GM18519 (cell line): ENCODE data around the gene TOM1L2.
"Not testable (repeated sequence)": the region's sequence is repeated elsewhere in the genome, so short reads cannot be mapped to it uniquely, and the experiment has no call there.

ENCODE experiments used
- ATAC-seq: cut with Tn5 transposase; IDR thresholded peaks from one replicate; pipeline ENCODE4 v1.9.1; 2021; ENCODE audit warnings: mild to moderate bottlenecking, moderate library complexity; ENCODE audit not compliant: unreplicated experiment, low FRiP score

Gene TOM1L2

DNA sequence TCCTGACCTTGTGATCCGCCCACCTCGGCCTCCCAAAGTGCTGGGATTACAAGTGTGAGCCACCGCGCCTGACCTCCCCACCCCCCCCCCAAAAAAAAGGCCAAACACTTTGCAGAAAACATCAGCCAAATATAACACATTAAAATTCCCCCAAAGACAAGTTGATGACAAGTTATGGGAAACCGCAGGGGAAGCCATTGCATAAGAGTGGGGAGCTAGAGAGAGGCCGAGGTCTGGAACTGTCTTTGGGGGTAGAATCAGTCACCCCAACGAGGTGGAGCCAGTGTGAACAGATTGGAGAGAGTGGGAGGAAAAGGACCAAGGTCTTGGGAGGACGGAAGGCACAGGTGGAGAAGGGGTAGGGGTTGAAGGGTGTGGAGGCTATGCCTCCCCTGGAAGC lies 3.2 kb upstream of the TOM1L2 start:
- ATAC-seq = no peak

DNA sequence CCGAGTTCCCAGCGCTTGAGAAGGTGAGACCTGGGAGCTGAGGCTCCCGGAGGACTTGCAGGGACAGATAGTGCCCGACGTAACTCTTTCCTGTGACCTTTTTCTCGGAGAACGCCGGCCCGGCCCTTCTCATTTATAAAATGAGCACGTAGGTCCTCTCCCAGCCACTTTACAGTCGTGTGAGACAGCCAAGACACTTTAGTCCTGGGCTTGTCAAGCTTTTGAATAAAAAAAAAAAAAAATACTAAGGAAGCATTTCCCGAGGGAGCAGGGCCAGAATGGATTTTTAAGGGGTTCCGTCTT lies 703 bp upstream of the TOM1L2 start:
- ATAC-seq = no peak

DNA sequence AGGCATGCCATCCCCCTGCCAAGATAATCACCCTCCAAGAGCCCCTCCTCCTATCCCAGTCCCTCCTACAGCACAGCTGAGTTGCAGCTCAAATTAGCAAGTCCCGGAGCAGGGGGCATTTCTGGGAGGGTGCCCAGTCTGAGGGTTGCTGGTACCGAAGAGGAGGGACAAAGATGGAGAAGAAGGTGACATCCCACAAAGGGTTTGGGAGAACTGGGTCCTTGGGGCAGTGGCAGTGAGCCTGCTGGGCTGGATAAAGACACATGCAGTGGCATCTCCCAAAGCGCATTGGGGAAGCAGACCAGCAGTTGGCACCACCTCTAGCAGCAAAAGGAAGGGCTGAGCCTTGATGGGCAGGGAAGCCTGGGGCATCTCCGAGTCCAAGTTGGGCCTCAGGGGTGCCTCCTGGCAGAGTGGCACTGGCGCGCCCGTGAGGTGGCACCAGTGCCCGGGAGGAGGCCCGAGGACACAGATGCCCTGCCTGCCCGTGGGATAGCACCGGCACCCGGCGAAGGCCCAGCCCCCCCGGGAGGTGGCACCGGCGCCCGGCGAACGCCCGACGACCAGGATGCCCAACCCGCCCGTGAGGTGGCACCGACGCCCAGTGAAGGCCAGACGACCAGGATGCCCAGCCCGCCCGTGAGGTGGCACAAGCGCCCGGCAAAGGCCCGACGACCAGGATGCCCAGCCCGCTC lies 622 bp downstream of the TOM1L2 start:
- ATAC-seq = no peak

DNA sequence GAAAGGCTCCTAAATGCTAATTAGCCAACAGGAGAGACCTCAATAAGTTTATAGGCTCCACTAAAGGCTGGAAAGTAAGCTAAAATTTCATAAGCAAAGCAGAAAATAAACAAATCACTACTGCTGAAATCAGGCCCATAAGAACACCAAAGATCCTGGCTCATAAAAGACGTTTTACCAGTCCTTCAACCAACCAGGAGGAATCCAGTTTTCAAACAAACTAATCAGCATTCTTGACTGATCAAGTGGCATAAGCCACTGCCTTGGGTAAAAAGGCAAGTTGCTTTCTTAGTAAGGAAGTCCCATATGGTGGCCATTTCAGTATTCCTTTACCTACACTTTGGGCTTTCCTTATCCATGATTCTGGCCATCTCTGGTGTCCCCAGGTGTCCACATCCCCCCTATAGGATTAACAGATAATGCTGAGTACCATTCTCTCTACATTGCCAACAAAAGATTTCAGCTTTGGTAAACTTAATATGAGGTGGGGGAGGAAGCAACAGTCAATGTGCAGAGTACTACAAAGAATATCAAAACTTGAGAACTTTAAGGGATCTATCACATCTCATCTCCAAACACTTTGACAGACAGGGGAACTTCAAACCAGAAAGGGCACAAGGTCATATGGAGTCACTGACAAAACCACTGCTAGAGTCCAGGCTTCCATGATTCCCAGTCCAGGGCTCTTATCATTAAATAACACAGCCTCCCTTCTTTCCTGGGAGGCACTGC lies 1.3 kb downstream of the TOM1L2 start:
- ATAC-seq = no peak

GRCh38 chr17:17966399-17966798 lies 5.8 kb downstream of the TOM1L2 start:
- ATAC-seq = no peak

GRCh38 chr17:17965152-17965721 lies 7.0 kb downstream of the TOM1L2 start:
- no peak for ATAC-seq

GRCh38 chr17:17964710-17965109 lies 7.5 kb downstream of the TOM1L2 start:
- ATAC-seq = no peak

DNA sequence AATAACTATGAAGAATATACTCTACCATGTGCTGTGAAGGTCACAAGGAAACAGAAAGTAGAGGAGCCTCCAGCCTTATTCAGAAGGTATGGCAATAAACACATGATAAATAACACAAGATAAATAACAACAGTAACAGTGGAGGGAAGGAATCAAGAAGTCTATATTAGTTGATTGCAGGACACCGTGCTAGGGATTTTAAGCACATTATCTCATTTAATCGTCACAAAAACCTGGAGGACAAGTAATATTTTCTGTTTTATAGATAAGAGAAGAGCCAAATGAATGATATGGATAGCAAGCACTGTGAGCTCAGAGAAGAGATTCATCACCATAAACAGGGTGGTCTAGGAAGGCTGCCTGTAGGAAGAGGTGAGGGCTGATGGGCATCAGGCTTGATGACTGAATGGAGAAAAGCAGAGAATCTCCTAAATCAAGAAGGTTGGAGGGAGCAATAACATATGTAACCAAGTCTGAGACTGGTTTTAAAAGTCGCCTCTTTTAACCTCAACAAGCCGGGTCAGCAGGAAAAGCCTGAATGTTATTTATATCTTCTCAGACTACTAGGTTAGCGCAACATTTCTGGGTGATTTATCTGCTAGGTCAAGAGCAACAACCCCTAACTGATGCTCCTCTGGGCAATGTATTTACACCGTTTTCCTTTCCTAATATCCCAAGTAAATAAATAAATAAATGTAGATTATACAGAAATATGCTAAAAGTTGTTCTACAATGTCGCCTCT lies 8.3 kb downstream of the TOM1L2 start:
- no peak for ATAC-seq

DNA sequence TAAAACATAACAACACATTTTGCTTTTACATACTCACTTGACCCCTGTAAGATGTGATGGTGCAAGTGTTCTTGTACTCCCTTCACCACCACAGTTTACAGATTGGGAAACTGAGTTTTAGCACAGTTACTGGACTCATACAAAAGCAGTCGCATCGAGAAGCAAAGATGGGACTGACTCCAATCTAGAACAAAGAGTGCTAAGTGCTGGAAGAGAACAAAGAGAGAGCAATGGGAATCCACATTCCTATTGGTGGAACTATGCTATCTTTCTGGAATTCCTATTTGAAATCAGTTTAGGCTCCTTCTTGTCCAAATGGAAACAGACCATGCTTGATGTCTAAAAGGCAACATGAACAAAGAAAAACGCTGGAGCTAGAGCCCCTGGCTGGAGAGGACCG lies 9.1 kb downstream of the TOM1L2 start:
- ATAC-seq = no peak

GRCh38 chr17:17960500-17961030 lies 11.6 kb downstream of the TOM1L2 start:
- ATAC-seq = no peak

GRCh38 chr17:17959520-17960361 lies 12.5 kb downstream of the TOM1L2 start:
- no peak for ATAC-seq

GRCh38 chr17:17958982-17959381 lies 13.2 kb downstream of the TOM1L2 start:
- ATAC-seq = no peak

GRCh38 chr17:17957584-17957916 lies 14.7 kb downstream of the TOM1L2 start:
- no peak for ATAC-seq

DNA sequence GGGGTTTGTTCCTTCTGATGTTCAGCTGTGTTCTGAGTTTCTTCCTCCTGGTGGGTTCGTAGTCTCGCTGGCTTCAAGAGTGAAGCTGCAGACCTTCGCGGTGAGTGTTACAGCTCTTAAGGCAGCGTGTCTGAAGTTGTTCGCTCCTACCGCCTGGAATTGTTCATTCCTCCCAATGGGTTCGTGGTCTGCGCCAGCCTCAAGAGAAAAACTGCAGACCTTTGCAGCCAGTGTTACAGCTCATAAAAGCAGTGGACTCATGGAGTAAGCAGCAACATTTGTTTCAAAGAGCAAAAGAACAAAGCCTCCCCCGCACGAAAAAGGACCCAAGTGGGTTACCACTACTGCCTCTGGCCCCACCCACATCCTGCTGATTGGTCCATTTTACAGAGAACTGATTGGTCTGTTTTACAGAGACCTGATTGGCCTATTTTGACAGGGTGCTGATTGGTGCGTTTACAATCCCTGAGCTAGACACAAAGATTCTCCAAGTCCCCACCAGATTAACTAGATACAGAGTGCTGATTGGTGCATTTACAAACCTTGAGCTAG lies 16.3 kb downstream of the TOM1L2 start:
- ATAC-seq = not testable (repeated sequence)

DNA sequence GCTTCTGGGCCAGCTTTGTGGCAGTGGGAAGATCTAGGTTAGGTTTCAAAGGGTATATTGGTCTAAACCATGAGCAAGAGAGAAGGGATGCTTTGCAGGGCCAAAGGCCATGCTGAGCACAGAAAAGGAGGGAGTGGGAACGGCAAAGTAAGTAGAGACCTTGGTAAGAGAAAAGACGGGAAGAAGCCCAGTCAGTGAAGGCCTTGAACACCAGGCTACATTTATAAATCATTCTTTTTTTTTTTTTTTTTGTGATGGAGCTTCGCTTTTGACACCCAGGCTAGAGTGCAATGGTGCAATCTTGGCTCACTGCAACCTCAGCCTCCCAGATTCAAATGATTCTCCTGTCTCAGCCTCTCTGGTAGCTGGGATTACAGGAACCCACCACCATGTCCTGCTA lies 18.1 kb downstream of the TOM1L2 start:
- ATAC-seq = no peak

DNA sequence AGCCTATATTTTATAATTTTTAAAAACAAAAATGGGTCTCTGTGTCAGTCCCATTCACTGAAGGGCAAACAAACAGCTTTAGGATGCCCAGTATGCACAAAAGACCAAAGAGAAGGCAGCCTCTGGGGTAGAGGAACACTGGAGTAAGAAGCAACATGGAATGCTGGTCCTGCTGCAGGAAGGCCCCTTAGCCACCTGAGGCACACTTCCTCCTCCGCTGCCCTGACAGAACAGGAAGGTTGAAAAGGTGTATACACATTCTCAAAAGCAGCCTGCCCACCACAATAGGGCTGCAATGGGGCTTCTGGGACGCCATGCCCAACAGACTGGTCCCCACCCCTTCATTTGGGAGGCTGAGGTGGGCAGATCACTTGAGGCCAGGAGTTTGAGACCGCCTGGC lies 19.5 kb downstream of the TOM1L2 start:
- ATAC-seq = no peak

DNA sequence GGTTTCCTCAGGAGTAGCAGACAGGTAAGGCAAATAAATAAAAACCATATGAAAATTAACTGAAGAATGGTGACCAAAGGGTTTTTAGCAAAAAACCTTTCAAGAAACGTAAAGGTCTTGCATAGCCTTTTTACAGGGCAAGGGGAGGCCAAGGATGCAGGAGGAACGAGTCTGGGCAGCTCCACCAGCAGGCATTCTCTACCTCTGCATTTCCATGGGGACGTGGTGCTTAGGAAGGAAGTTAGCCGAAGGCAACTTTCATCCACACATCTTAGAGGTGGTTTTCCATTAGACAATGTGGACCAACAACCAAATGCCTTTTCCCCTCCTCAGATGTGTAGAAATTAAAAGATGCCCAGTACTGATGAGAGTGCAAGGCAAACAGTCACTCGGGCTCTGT lies 20.7 kb downstream of the TOM1L2 start:
- ATAC-seq = no peak

- no peak for ATAC-seq
Measured at GRCh38 chr17:17950806-17951205, 21.4 kb downstream of the TOM1L2 start.

GRCh38 chr17:17950347-17950746 lies 21.9 kb downstream of the TOM1L2 start:
- no peak for ATAC-seq

DNA sequence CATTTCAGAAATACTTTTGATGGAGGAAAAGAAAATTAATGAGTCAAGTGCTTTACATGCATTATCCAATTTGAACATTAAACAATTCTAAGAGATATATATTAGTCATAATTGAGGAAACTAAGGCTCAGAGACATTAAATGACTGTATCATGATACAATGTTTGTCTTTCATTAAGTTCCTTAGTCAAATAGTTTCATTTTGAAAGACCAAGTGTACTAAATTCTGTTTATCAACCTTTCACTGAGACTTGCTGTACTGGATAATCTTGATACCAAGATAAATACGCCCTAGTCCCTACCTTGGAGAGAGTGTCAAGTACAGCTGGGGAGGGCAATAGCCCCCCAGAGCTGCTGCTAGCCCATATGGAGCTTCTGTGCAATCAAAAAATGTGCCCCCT lies 24.2 kb downstream of the TOM1L2 start:
- ATAC-seq = no peak
